Vagina (tissue), 2 donors: Measurements from ENCODE around the gene WIPF3. TPM values are rescaled to one million over a fixed set of nuclear protein-coding genes. Genes with fewer than 3 reads are reported as not detected.

ENCODE experiments used
- DNase-seq, 2 donors: peaks; one replicate each; pipeline ENCODE4 v3.0.0-alpha.2; 2017; ENCODE audit errors: extremely low spot score in 2 of 2
- H3K27ac ChIP-seq: fragments of 200-600 bp; sonication (generic); one replicate; pipeline ENCODE4 v1.5.1; 2019
- H3K27me3 ChIP-seq: fragments of 200-600 bp; sonication (generic); one replicate; pipeline ENCODE4 v1.5.1; 2019
- H3K36me3 ChIP-seq, 2 donors: fragments of 200-600 bp; sonication (generic); one replicate each; pipeline ENCODE4 v1.5.1; 2017 to 2019
- H3K4me1 ChIP-seq: fragments of 200-600 bp; sonication (generic); one replicate; pipeline ENCODE4 v1.5.1; 2019
- H3K4me3 ChIP-seq, 2 donors: fragments of 200-600 bp; sonication (generic); 1 replicate in 1 of 2; 2 replicates in 1 of 2; pipeline ENCODE4 v1.5.1; 2016 to 2019
- H3K9me3 ChIP-seq: fragments of 200-600 bp; sonication (generic); one replicate; pipeline ENCODE4 v1.5.1; 2019
- CTCF ChIP-seq, 3 experiments: fragments of 450-650 bp in 2 of 3; fragments of 200-600 bp in 1 of 3; sonication (generic) in 1 of 3; IDR thresholded peaks; one replicate each; pipeline ENCODE4 v1.5.1; 2017 to 2019; ENCODE audit warnings: antibody characterized with exemption in 3 of 3, mild to moderate bottlenecking in 2 of 3, moderate library complexity in 2 of 3
- POLR2A ChIP-seq, 2 donors: fragments of 450-650 bp; IDR thresholded peaks; one replicate each; pipeline ENCODE4 v1.6.1; 2017; ENCODE audit warnings: antibody characterized with exemption in 2 of 2, mild to moderate bottlenecking in 2 of 2, moderate library complexity in 2 of 2
- POLR2AphosphoS5 ChIP-seq, 2 donors: sonication (generic); formaldehyde crosslinking; IDR thresholded peaks; one replicate each; pipeline ENCODE4 v1.9.0; 2017; ENCODE audit warnings: antibody characterized with exemption in 2 of 2, mild to moderate bottlenecking in 2 of 2, low read depth in 1 of 2; ENCODE audit not compliant: insufficient read depth in 1 of 2
- intact Hi-C: fragments of 100-400 bp; cut with DNase I; formaldehyde crosslinking; loops from one replicate; pipeline ENCODE4 v1.15.1; 2023
- total RNA-seq: library from RNA; depleted of rRNA; stranded (reverse); fragments of >200 nt; gene quantifications from one replicate; pipeline ENCODE4 v1.2.3, GENCODE V29; 2016

Gene WIPF3
- total RNA-seq, 1 donor from 2014 or later, result 0.25 TPM

DNA sequence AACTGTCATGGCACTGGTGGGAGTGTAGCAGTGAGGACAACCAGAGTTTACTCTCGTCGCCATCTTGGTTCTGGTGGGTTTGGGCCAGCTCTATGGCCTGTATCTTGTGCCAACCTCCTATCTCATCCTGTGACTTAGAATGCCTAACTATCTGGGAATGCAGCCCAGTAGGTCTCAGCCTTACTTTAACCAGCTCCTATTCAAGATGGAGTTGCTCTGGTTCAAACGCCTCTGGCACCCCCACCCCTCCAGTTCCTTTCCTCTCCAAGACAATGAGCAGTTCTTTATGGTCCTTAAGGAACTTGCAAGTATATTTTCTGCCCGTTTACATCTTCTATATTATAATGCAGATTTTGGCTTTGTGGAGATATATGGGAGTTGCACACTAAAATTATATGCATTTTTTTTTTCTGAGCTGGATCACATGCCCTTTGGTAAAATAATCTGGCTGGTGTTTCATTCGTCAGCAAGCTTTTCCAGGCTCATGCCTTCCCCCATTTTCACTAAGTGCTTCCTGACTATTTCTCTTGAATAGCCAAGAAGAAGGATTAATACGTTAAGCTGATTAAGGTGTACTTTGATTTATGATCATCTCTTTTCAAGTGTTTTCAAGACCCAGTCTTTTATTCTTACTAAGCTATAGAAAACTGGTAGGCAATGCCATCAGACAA is 11.2 kb upstream of the WIPF3 start:
- H3K27ac ChIP-seq, result no peak overlapping the region
- no peak overlapping the region for H3K4me3 ChIP-seq
- intact Hi-C loops, result no loop called here
- H3K4me1 ChIP-seq, result no peaks in the 10 kb centered on the region
- DNase-seq, result no peak
- TF ChIP-seq CTCF (IDR thresholded peaks at IDR 0.05) (no peak), POLR2AphosphoS5 (IDR thresholded peaks at IDR 0.05; ENCODE audit: insufficient read depth in 1 of 2, low read depth in 1 of 2) (no peak), POLR2A (IDR thresholded peaks at IDR 0.05) (no peak)
- H3K36me3 ChIP-seq, result no peaks in the 10 kb centered on the region
- no peaks in the 10 kb centered on the region for H3K27me3 ChIP-seq
- no peaks in the 10 kb centered on the region for H3K9me3 ChIP-seq

DNA sequence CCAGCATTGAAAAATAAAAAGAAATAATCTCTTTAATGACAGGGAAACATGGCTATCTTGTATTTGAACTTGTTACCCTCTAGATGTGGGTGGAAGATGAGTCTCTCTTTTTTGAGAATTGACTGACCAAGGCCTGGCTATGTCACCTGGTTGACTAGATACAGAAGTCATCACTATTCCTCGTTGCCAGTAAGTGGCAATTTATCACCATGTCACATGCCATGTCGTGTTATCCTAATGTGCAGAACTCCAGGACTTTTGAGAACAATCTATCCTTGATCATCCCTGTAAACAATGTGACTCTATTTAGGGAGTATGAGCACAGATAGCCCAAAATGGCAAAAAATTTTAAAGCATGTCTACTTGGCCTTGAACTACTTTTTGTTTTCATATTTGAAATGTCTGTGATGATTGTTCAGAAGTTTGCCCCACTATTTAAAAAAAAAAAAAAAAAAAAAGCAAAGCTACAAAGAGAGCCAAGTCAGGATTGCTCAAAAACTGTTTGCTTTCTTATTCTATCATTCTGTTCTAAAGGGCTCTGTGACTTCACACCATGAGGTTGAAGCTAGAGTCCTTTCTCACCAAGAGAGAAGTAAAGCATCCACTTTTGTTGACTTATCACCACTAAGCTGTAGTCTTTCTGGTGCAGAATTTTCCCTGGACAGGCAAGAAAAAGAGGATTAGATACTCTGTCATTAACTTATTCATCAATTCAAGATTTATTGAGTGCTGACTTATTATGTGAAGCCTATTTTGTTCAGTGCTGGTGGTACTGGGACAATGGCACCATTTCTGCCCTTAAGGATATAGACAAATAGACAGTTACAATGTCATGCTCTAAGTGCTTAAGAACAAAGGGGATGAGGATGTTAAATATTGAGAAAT is 10.4 kb upstream of the WIPF3 start:
- Histone ChIP-seq H3K4me1 (no peaks in the 10 kb centered on the region), H3K36me3 (no peaks in the 10 kb centered on the region), H3K4me3 (no peak overlapping the region), H3K27ac (no peak overlapping the region), H3K9me3 (no peaks in the 10 kb centered on the region), H3K27me3 (no peaks in the 10 kb centered on the region)
- DNase-seq, result no peak
- TF ChIP-seq CTCF (IDR thresholded peaks at IDR 0.05), result no peak
- no peak for TF ChIP-seq POLR2A (IDR thresholded peaks at IDR 0.05)
- no peak for TF ChIP-seq POLR2AphosphoS5 (IDR thresholded peaks at IDR 0.05; ENCODE audit: insufficient read depth in 1 of 2, low read depth in 1 of 2)
- intact Hi-C loops, result no loop called here

DNA sequence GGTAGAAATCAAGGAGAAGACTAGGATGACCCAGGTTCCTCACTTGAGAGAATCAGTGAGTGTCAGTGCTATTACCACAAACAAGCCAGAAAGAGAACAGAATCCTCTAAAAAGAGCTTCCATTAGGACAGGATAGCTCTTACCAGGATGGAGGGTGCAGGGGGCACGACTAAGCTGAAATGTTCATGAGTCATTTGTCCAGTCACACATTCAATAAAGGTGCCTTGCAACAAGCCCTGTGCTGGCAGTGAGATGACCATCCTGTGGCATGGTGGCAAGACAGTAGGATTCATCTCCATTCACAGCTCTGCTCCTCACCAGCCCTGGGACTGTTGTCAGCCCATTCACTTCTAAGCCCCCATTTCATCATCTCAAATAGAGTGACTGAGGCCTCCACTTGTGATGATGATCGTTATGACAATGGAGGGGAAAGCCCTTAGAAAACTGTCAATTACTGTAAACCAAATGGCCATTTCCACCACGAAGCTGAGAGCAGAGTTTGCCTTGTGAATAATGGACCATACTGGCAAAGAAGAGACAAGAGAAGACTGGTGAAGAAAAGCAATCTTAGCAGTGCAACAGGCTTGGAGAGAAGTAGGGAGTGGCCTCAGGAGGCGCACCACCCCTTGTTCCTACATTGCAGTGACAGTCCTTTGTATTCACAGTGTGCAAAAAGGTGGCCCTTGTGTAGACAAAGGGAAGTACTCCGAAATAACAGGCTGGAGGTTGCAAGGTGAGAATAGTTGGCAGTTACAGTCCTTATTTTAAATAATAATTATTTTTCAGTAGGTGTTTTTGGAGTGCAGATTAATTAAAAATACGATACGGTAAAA is 9.0 kb upstream of the WIPF3 start:
- intact Hi-C loops, result no loop called here
- no peak for DNase-seq
- TF ChIP-seq POLR2AphosphoS5 (IDR thresholded peaks at IDR 0.05; ENCODE audit: insufficient read depth in 1 of 2, low read depth in 1 of 2) (no peak), POLR2A (IDR thresholded peaks at IDR 0.05) (no peak), CTCF (IDR thresholded peaks at IDR 0.05) (no peak)
- H3K4me3 ChIP-seq, result no peak overlapping the region
- H3K4me1 ChIP-seq, result no peaks in the 10 kb centered on the region
- no peaks in the 10 kb centered on the region for H3K27me3 ChIP-seq
- no peaks in the 10 kb centered on the region for H3K36me3 ChIP-seq
- H3K27ac ChIP-seq, result no peak overlapping the region
- H3K9me3 ChIP-seq, result no peaks in the 10 kb centered on the region

GRCh38 chr7:29798422-29798821 is 7.9 kb upstream of the WIPF3 start:
- no peaks in the 10 kb centered on the region for H3K36me3 ChIP-seq
- H3K4me3 ChIP-seq, result no peak overlapping the region
- no peaks in the 10 kb centered on the region for H3K4me1 ChIP-seq
- no peak for TF ChIP-seq POLR2AphosphoS5 (IDR thresholded peaks at IDR 0.05; ENCODE audit: insufficient read depth in 1 of 2, low read depth in 1 of 2)
- no peak for TF ChIP-seq POLR2A (IDR thresholded peaks at IDR 0.05)
- no peak for TF ChIP-seq CTCF (IDR thresholded peaks at IDR 0.05)
- no peak for DNase-seq
- H3K9me3 ChIP-seq, result no peaks in the 10 kb centered on the region
- no peak overlapping the region for H3K27ac ChIP-seq
- H3K27me3 ChIP-seq, result no peaks in the 10 kb centered on the region
- intact Hi-C loops, result no loop called here
